HUES48 (cell line): ENCODE data around the gene DMP1.

Experiments used
- H3K27ac ChIP-seq: one replicate; pipeline ENCODE4 v1.7.0; 2013; ENCODE audit warnings: low read depth, low read length, inconsistent platforms
- H3K27me3 ChIP-seq: 2 replicates; pipeline ENCODE4 v1.6.1; 2013; ENCODE audit warnings: mild to moderate bottlenecking, low read length; ENCODE audit not compliant: control insufficient read depth, insufficient read depth
- H3K36me3 ChIP-seq: 2 replicates; pipeline ENCODE4 v1.6.1; 2013; ENCODE audit warnings: low read length; ENCODE audit not compliant: control insufficient read depth, insufficient read depth
- H3K4me1 ChIP-seq: 2 replicates; pipeline ENCODE4 v1.6.1; 2013; ENCODE audit warnings: mild to moderate bottlenecking, low read length; ENCODE audit not compliant: control insufficient read depth, insufficient read depth
- H3K4me3 ChIP-seq: 2 replicates; pipeline ENCODE4 v1.5.1; 2013; ENCODE audit warnings: mild to moderate bottlenecking, low read depth, low read length
- H3K9ac ChIP-seq: 2 replicates; pipeline ENCODE4 v1.6.1; 2013; ENCODE audit warnings: mild to moderate bottlenecking, low read depth, low read length, moderate library complexity
- H3K9me3 ChIP-seq: 2 replicates; pipeline ENCODE4 v1.6.1; 2013; ENCODE audit warnings: low read length; ENCODE audit not compliant: control insufficient read depth, insufficient read depth

DMP1 gene

GRCh38 chr4:87649980-87650379 is at the start of gene DMP1:
Gene DMP1, plus strand, starts transcription at chr4:87650280. Its CDS starts 6,213 bp downstream, at chr4:87656493.
- peaks cover 10% of the 10 kb centered on the region for H3K4me1 ChIP-seq
- H3K4me3 ChIP-seq: no peak within 1 kb of the TSS
- H3K36me3 ChIP-seq: no peaks in the 10 kb centered on the region
- no peaks in the 10 kb centered on the region for H3K27me3 ChIP-seq
- H3K9ac ChIP-seq: no peak within 1 kb of the TSS
- no peaks in the 10 kb centered on the region for H3K9me3 ChIP-seq
- no peak within 1 kb of the TSS for H3K27ac ChIP-seq

DNA sequence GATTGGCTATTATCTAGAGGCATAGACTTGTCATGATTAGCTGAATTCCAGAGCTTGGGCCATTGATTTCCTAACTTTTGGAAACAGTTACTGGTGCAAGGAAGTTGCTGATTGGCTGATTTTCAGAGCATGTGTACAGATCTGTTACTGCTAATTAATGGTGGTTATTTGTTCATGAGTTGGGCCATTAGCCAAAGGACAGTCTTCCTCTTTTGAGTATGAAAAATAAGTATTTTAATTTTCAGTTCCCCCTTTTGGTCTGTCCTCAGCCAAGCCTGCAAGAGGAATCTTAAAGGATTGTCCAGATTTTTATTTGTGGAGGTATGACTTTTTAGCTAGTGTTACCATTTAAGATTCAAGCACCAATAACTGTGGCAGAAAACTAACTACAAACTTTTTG is 48.7 kb upstream of the DMP1 start:
- H3K36me3 ChIP-seq: no peaks in the 10 kb centered on the region
- no peaks in the 10 kb centered on the region for H3K9me3 ChIP-seq
- no peaks in the 10 kb centered on the region for H3K27me3 ChIP-seq
- H3K4me1 ChIP-seq: peaks cover 4% of the 10 kb centered on the region; the same call in 1 of the 2 replicates
- no peak overlapping the region for H3K27ac ChIP-seq
- no peak overlapping the region for H3K9ac ChIP-seq
- no peak overlapping the region for H3K4me3 ChIP-seq

DNA sequence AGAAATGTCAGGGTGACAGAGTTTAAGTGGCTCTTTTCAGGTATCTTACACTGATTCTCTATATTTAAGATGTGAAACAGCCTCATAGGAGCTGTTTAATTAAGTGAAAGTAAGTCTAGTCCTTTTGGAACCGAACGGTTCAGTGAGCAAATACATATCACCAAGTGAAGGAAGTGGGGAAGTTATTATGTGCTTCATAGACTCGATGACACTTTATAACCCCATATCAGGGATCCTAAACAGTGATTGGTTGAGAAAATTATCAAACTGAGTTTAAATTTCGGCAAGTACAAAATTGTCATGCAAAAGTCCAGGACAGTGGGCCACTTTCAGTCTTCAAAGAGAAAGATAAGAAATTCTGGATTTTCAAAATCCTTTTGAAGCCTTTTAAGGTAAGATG is 41.9 kb upstream of the DMP1 start, which contains the start of gene DSPP:
DSPP (plus strand) TSS at position 301 of the 400 bp plus-strand sequence. CDS start 2,380 bp downstream, outside the sequence.
- no peaks in the 10 kb centered on the region for H3K27me3 ChIP-seq
- H3K9ac ChIP-seq: no peak within 1 kb of the TSS
- no peaks in the 10 kb centered on the region for H3K36me3 ChIP-seq
- H3K9me3 ChIP-seq: no peaks in the 10 kb centered on the region
- no peaks in the 10 kb centered on the region for H3K4me1 ChIP-seq
- H3K4me3 ChIP-seq: no peak within 1 kb of the TSS
- H3K27ac ChIP-seq: no peak within 1 kb of the TSS

- H3K9me3 ChIP-seq: no peaks in the 10 kb centered on the region
These were observed 35.7 kb upstream of the DMP1 start for GRCh38 chr4:87614292-87614890.

GRCh38 chr4:87616268-87616667 is 33.8 kb upstream of the DMP1 start:
- Histone ChIP-seq H3K36me3 (no peaks in the 10 kb centered on the region), H3K9ac (no peak overlapping the region), H3K9me3 (no peaks in the 10 kb centered on the region), H3K4me1 (no peaks in the 10 kb centered on the region), H3K4me3 (no peak overlapping the region), H3K27ac (no peak overlapping the region), H3K27me3 (no peaks in the 10 kb centered on the region)

More at GRCh38 chr4:87614292-87614890, 35.7 kb upstream of the DMP1 start:
- H3K4me1 ChIP-seq: no peaks in the 10 kb centered on the region
- no peaks in the 10 kb centered on the region for H3K36me3 ChIP-seq
- no peak overlapping the region for H3K4me3 ChIP-seq
- H3K9ac ChIP-seq: no peak overlapping the region
- H3K27ac ChIP-seq: no peak overlapping the region
- H3K27me3 ChIP-seq: no peaks in the 10 kb centered on the region

- Histone ChIP-seq H3K4me3 (no peak overlapping the region), H3K27me3 (no peaks in the 10 kb centered on the region), H3K9me3 (no peaks in the 10 kb centered on the region), H3K9ac (no peak overlapping the region), H3K27ac (no peak overlapping the region), H3K4me1 (no peaks in the 10 kb centered on the region), H3K36me3 (no peaks in the 10 kb centered on the region)
These were observed 30.0 kb upstream of the DMP1 start for GRCh38 chr4:87620086-87620485.

- Histone ChIP-seq H3K36me3 (no peaks in the 10 kb centered on the region), H3K27me3 (no peaks in the 10 kb centered on the region), H3K4me1 (no peaks in the 10 kb centered on the region), H3K4me3 (no peak overlapping the region), H3K27ac (no peak overlapping the region), H3K9ac (no peak overlapping the region), H3K9me3 (no peaks in the 10 kb centered on the region)
These were observed 29.6 kb upstream of the DMP1 start for GRCh38 chr4:87620491-87620890.

GRCh38 chr4:87622303-87622702 is 27.8 kb upstream of the DMP1 start:
- Histone ChIP-seq H3K27ac (no peak overlapping the region), H3K9ac (no peak overlapping the region), H3K36me3 (no peaks in the 10 kb centered on the region), H3K4me1 (no peaks in the 10 kb centered on the region), H3K9me3 (no peaks in the 10 kb centered on the region), H3K27me3 (no peaks in the 10 kb centered on the region), H3K4me3 (no peak overlapping the region)

- Histone ChIP-seq H3K27me3 (no peaks in the 10 kb centered on the region), H3K4me1 (no peaks in the 10 kb centered on the region), H3K9ac (no peak overlapping the region), H3K36me3 (no peaks in the 10 kb centered on the region), H3K27ac (no peak overlapping the region), H3K4me3 (no peak overlapping the region), H3K9me3 (no peaks in the 10 kb centered on the region)
These were observed 25.4 kb upstream of the DMP1 start for GRCh38 chr4:87624698-87625097.

GRCh38 chr4:87631668-87632067 is 18.4 kb upstream of the DMP1 start:
- H3K27me3 ChIP-seq: no peaks in the 10 kb centered on the region
- no peak overlapping the region for H3K27ac ChIP-seq
- H3K4me3 ChIP-seq: no peak overlapping the region
- no peak overlapping the region for H3K9ac ChIP-seq
- H3K9me3 ChIP-seq: no peaks in the 10 kb centered on the region
- no peaks in the 10 kb centered on the region for H3K4me1 ChIP-seq
- H3K36me3 ChIP-seq: no peaks in the 10 kb centered on the region

DNA sequence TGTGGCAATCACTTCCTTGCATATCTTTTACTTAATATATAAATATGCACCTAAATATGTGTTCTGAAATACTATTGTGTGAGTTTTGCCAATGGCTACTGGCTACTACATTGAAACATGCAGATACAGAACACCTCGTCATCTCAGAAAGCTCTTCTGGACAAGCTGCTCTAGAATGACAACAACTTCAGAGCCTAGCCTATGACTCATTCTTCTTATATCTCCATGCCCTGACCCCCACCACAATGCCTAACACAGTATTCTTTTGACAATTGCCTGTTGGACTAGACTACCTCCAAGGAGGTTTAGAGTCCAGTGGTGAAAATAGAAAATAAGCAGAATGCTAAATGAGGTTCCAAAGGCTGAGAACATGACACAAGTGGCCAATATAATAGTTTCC is 17.6 kb upstream of the DMP1 start:
- H3K9ac ChIP-seq: no peak overlapping the region
- no peaks in the 10 kb centered on the region for H3K9me3 ChIP-seq
- H3K36me3 ChIP-seq: no peaks in the 10 kb centered on the region
- H3K27me3 ChIP-seq: no peaks in the 10 kb centered on the region
- no peak overlapping the region for H3K4me3 ChIP-seq
- H3K27ac ChIP-seq: no peak overlapping the region
- H3K4me1 ChIP-seq: no peaks in the 10 kb centered on the region
